ENCODE results near the gene RPS6KA5.
A peak's percentile ranks its signal among the peaks of the same experiment; 100 is the strongest.

Gene RPS6KA5

DNA sequence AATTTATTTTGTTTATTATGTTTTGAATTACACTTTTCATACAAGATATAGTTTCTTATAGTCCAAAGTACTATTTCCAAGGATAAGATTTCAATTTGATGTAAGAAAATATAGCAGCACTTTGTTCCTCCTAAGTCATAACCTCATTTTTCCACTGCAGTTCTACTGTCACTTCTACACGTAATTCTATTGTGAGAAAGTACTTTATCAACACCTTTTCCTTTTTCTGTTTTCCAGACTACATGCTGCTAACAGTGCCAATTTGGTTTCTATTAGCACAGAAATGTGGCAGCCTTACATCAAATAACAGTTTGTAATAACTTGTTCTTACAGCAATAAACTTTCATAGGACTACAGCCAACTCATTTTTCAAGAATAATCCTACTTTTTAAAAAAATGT is 45.0 kb downstream of the RPS6KA5 start:
- no peak for DNase-seq
- H2AFZ ChIP-seq (ENCODE audit: low read length): no peak overlapping the region
- H3K79me2 ChIP-seq (ENCODE audit: low read length): no peaks in the 10 kb centered on the region
- H3K4me2 ChIP-seq (ENCODE audit: low read depth, low read length): no peak overlapping the region
- H3F3A ChIP-seq (ENCODE audit: insufficient read depth, low read length): no peaks in the 10 kb centered on the region
- no peaks in the 10 kb centered on the region for H3K9me2 ChIP-seq (replicated peaks; ENCODE audit: insufficient read depth, low read length)
- no peak for TF ChIP-seq EZH2 (optimal IDR thresholded peaks at IDR 0.05; ENCODE audit: low read depth, low read length)
- no peak for TF ChIP-seq CTCF (IDR thresholded peaks at IDR 0.05; ENCODE audit: low read length)
- TF ChIP-seq EZH2phosphoT487 (IDR thresholded peaks at IDR 0.05; ENCODE audit: low read length): no peak
- no peaks in the 10 kb centered on the region for H3K27me3 ChIP-seq (replicated peaks; ENCODE audit: insufficient read depth, low read length)
- no peak overlapping the region for H3K4me3 ChIP-seq (ENCODE audit: low read length)
- no peaks in the 10 kb centered on the region for H3K4me1 ChIP-seq (ENCODE audit: low read length)
- H3K27ac ChIP-seq (ENCODE audit: low read length): no peak overlapping the region
- no peaks in the 10 kb centered on the region for H3K9me3 ChIP-seq (replicated peaks; ENCODE audit: insufficient read depth, low read length)
- H4K20me1 ChIP-seq (ENCODE audit: insufficient read depth, low read length): no peaks in the 10 kb centered on the region
- no peak overlapping the region for H3K9ac ChIP-seq (ENCODE audit: low read length)
- no peaks in the 10 kb centered on the region for H3K36me3 ChIP-seq (replicated peaks; ENCODE audit: insufficient read depth, low read length)

DNA sequence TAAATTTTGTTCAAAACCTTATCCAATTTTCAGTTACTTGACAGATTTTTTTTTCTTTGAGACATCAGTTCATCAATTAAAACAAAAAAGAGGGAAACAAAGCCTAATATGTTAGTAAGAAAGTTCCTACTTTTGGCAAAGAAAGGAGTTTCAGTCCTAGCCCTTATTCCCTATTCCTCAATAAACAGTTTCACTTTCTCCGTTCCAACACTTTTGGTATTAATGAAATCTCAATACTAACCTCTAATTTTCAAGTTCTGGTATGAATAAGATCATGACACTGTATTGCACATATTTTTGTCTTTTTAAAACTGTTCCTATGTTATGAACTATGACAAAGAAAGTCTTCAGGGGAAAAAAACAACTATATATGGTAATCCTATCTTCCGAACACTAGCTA is 48.4 kb downstream of the RPS6KA5 start:
- H3K27ac ChIP-seq (ENCODE audit: low read length): no peak overlapping the region
- no peaks in the 10 kb centered on the region for H3K79me2 ChIP-seq (ENCODE audit: low read length)
- H3K9ac ChIP-seq (ENCODE audit: low read length): no peak overlapping the region
- no peak overlapping the region for H3K4me2 ChIP-seq (ENCODE audit: low read depth, low read length)
- no peak overlapping the region for H2AFZ ChIP-seq (ENCODE audit: low read length)
- no peak for DNase-seq
- H3K9me3 ChIP-seq (replicated peaks; ENCODE audit: insufficient read depth, low read length): no peaks in the 10 kb centered on the region
- TF ChIP-seq EZH2 (optimal IDR thresholded peaks at IDR 0.05; ENCODE audit: low read depth, low read length): no peak
- TF ChIP-seq CTCF (IDR thresholded peaks at IDR 0.05; ENCODE audit: low read length): no peak
- TF ChIP-seq EZH2phosphoT487 (IDR thresholded peaks at IDR 0.05; ENCODE audit: low read length): no peak
- H3K27me3 ChIP-seq (replicated peaks; ENCODE audit: insufficient read depth, low read length): no peaks in the 10 kb centered on the region
- H3K36me3 ChIP-seq (replicated peaks; ENCODE audit: insufficient read depth, low read length): no peaks in the 10 kb centered on the region
- no peaks in the 10 kb centered on the region for H4K20me1 ChIP-seq (ENCODE audit: insufficient read depth, low read length)
- H3K4me3 ChIP-seq (ENCODE audit: low read length): no peak overlapping the region
- no peaks in the 10 kb centered on the region for H3F3A ChIP-seq (ENCODE audit: insufficient read depth, low read length)
- no peaks in the 10 kb centered on the region for H3K4me1 ChIP-seq (ENCODE audit: low read length)
- H3K9me2 ChIP-seq (replicated peaks; ENCODE audit: insufficient read depth, low read length): no peaks in the 10 kb centered on the region

GRCh38 chr14:91010153-91010533 is 50.3 kb downstream of the RPS6KA5 start:
- no peak for DNase-seq
- no peak overlapping the region for H3K27ac ChIP-seq (ENCODE audit: low read length)
- H3K36me3 ChIP-seq (replicated peaks; ENCODE audit: insufficient read depth, low read length): no peaks in the 10 kb centered on the region
- no peak overlapping the region for H2AFZ ChIP-seq (ENCODE audit: low read length)
- TF ChIP-seq CTCF (IDR thresholded peaks at IDR 0.05; ENCODE audit: low read length) (no peak), EZH2phosphoT487 (IDR thresholded peaks at IDR 0.05; ENCODE audit: low read length) (no peak), EZH2 (optimal IDR thresholded peaks at IDR 0.05; ENCODE audit: low read depth, low read length) (no peak)
- no peaks in the 10 kb centered on the region for H3K27me3 ChIP-seq (replicated peaks; ENCODE audit: insufficient read depth, low read length)
- no peaks in the 10 kb centered on the region for H3F3A ChIP-seq (ENCODE audit: insufficient read depth, low read length)
- peak overlapping the region; percentile 39; the same call in 1 of the 2 replicates for H3K4me2 ChIP-seq (ENCODE audit: low read depth, low read length)
- no peaks in the 10 kb centered on the region for H3K9me3 ChIP-seq (replicated peaks; ENCODE audit: insufficient read depth, low read length)
- H3K4me3 ChIP-seq (ENCODE audit: low read length): no peak overlapping the region
- no peak overlapping the region for H3K9ac ChIP-seq (ENCODE audit: low read length)
- no peaks in the 10 kb centered on the region for H4K20me1 ChIP-seq (ENCODE audit: insufficient read depth, low read length)
- H3K79me2 ChIP-seq (ENCODE audit: low read length): no peaks in the 10 kb centered on the region
- H3K9me2 ChIP-seq (replicated peaks; ENCODE audit: insufficient read depth, low read length): no peaks in the 10 kb centered on the region
- H3K4me1 ChIP-seq (ENCODE audit: low read length): no peaks in the 10 kb centered on the region
